WTC11 (cell line): ENCODE results near the gene ZFP62. TPM values are rescaled to one million over a fixed set of nuclear protein-coding genes. Genes with fewer than 3 reads are reported as not detected.

Experiments used
- ATAC-seq: fragments of 200-7000 bp; cut with Tn5 transposase; 2 replicates; pipeline ENCODE4 v1.10.0; 2021; ENCODE audit warnings: mild to moderate bottlenecking, moderate library complexity
- CTCF ChIA-PET: fragments of 300-600 bp; sonication (Branson Sonifier 250); formaldehyde crosslinking; loops from one replicate; lab custom pipeline; 2021; ENCODE audit warnings: antibody characterized with exemption; lab: Charles Lee
- POLR2A ChIA-PET: fragments of 350-600 bp; sonication (Branson Sonifier 250); formaldehyde crosslinking; loops from one replicate; lab custom pipeline; 2021; ENCODE audit warnings: antibody characterized with exemption; lab: Charles Lee
- DNase-seq: peaks from one replicate; pipeline ENCODE4 v3.0.0; 2021; ENCODE audit warnings: low spot score
- H3K27ac Mint-ChIP-seq: 2 replicates; pipeline ENCODE4 v1.8.0; 2021; ENCODE audit warnings: mixed read lengths
- H3K27me3 Mint-ChIP-seq: 2 replicates; pipeline ENCODE4 v1.8.0; 2021; ENCODE audit warnings: low read depth, mild to moderate bottlenecking, moderate library complexity, mixed read lengths
- H3K36me3 Mint-ChIP-seq: 2 replicates; pipeline ENCODE4 v1.8.0; 2021; ENCODE audit warnings: mixed read lengths
- H3K4me1 Mint-ChIP-seq: 2 replicates; pipeline ENCODE4 v1.8.0; 2022; ENCODE audit warnings: mixed read lengths
- H3K4me3 Mint-ChIP-seq: 2 replicates; pipeline ENCODE4 v1.8.0; 2021; ENCODE audit warnings: mild to moderate bottlenecking, moderate library complexity, mixed read lengths
- H3K9me3 Mint-ChIP-seq: 2 replicates; pipeline ENCODE4 v1.8.0; 2021; ENCODE audit warnings: mixed read lengths
- ATF2 ChIP-seq: sonication (generic); formaldehyde crosslinking; IDR thresholded peaks from 2 replicates; pipeline ENCODE4 v1.8.1; 2022; ENCODE audit warnings: low read depth, missing genetic modification reagents, borderline replicate concordance
- ELF4 ChIP-seq: sonication (generic); formaldehyde crosslinking; IDR thresholded peaks from 2 replicates; pipeline ENCODE4 v1.8.1; 2022; ENCODE audit warnings: low read depth, mild to moderate bottlenecking, moderate library complexity, missing genetic modification reagents
- EMX1 ChIP-seq: fragments of 250-450 bp; sonication (Bioruptor Pico); IDR thresholded peaks from 2 replicates; pipeline ENCODE4 v1.8.0; 2021; ENCODE audit warnings: mild to moderate bottlenecking
- ESRRA ChIP-seq: sonication (generic); formaldehyde crosslinking; IDR thresholded peaks from 2 replicates; pipeline ENCODE4 v1.8.1; 2022; ENCODE audit warnings: mild to moderate bottlenecking, missing genetic modification reagents, borderline replicate concordance
- HMGXB4 ChIP-seq: sonication (generic); formaldehyde crosslinking; IDR thresholded peaks from 2 replicates; pipeline ENCODE4 v1.8.1; 2023; ENCODE audit warnings: mild to moderate bottlenecking, moderate library complexity, missing genetic modification reagents
- IRF2 ChIP-seq: sonication (generic); formaldehyde crosslinking; IDR thresholded peaks from 2 replicates; pipeline ENCODE4 v1.8.0; 2022; ENCODE audit warnings: low read depth, missing genetic modification reagents, borderline replicate concordance
- NFE2L1 ChIP-seq: sonication (generic); formaldehyde crosslinking; IDR thresholded peaks from 2 replicates; pipeline ENCODE4 v1.8.1; 2023; ENCODE audit warnings: missing genetic modification reagents
- NFYB ChIP-seq: sonication (generic); formaldehyde crosslinking; conservative IDR thresholded peaks from 2 replicates; pipeline ENCODE4 v1.8.0; 2022; ENCODE audit warnings: low read depth, missing genetic modification reagents
- NR1H2 ChIP-seq: sonication (generic); formaldehyde crosslinking; IDR thresholded peaks from 2 replicates; pipeline ENCODE4 v1.9.0; 2021; ENCODE audit warnings: mild to moderate bottlenecking, moderate library complexity, missing genetic modification reagents
- NR3C1 ChIP-seq: sonication (generic); formaldehyde crosslinking; conservative IDR thresholded peaks from 2 replicates; pipeline ENCODE4 v1.8.1; 2023; ENCODE audit warnings: low read depth, mild to moderate bottlenecking, missing genetic modification reagents
- PRDM15 ChIP-seq: sonication (generic); formaldehyde crosslinking; IDR thresholded peaks from 2 replicates; pipeline ENCODE4 v1.8.0; 2022; ENCODE audit warnings: missing genetic modification reagents
- SMAD3 ChIP-seq: sonication (generic); formaldehyde crosslinking; IDR thresholded peaks from 2 replicates; pipeline ENCODE4 v1.8.0; 2022; ENCODE audit warnings: missing genetic modification reagents, mild to moderate bottlenecking, borderline replicate concordance
- SMAD4 ChIP-seq: sonication (generic); formaldehyde crosslinking; IDR thresholded peaks from 2 replicates; pipeline ENCODE4 v1.8.0; 2022; ENCODE audit warnings: mild to moderate bottlenecking, missing genetic modification reagents
- TP53 ChIP-seq: sonication (generic); formaldehyde crosslinking; IDR thresholded peaks from 2 replicates; pipeline ENCODE4 v1.8.1; 2023; ENCODE audit warnings: mild to moderate bottlenecking, missing genetic modification reagents
- ZNF232 ChIP-seq: sonication (generic); formaldehyde crosslinking; IDR thresholded peaks from 2 replicates; pipeline ENCODE4 v1.8.0; 2022; ENCODE audit warnings: mild to moderate bottlenecking, missing genetic modification reagents
- ZNF317 ChIP-seq: sonication (generic); formaldehyde crosslinking; IDR thresholded peaks from 2 replicates; pipeline ENCODE4 v1.8.1; 2023; ENCODE audit warnings: low read depth, mild to moderate bottlenecking, moderate library complexity, missing genetic modification reagents, borderline replicate concordance
- ZNF423 ChIP-seq: fragments of 250-450 bp; sonication (Bioruptor Pico); IDR thresholded peaks from 2 replicates; pipeline ENCODE4 v2.1.2; 2022; ENCODE audit warnings: mild to moderate bottlenecking, moderate library complexity
- total RNA-seq: library from RNA; stranded (reverse); gene quantifications from 3 replicates; pipeline ENCODE4 v1.2.3, GENCODE V29; 2021
- TF ChIP-seq, protein P1 (sequence below): sonication (generic); formaldehyde crosslinking; IDR thresholded peaks from 2 replicates; pipeline ENCODE4 v1.8.1; 2023; ENCODE audit warnings: mild to moderate bottlenecking, missing genetic modification reagents, borderline replicate concordance
- TF ChIP-seq, protein P2 (sequence below): sonication (generic); formaldehyde crosslinking; IDR thresholded peaks from 2 replicates; pipeline ENCODE4 v1.8.0; 2023; ENCODE audit warnings: missing genetic modification reagents, mild to moderate bottlenecking, borderline replicate concordance

Gene ZFP62
- total RNA-seq, 1 experiment from 2014 or later: 41.2 TPM

DNA sequence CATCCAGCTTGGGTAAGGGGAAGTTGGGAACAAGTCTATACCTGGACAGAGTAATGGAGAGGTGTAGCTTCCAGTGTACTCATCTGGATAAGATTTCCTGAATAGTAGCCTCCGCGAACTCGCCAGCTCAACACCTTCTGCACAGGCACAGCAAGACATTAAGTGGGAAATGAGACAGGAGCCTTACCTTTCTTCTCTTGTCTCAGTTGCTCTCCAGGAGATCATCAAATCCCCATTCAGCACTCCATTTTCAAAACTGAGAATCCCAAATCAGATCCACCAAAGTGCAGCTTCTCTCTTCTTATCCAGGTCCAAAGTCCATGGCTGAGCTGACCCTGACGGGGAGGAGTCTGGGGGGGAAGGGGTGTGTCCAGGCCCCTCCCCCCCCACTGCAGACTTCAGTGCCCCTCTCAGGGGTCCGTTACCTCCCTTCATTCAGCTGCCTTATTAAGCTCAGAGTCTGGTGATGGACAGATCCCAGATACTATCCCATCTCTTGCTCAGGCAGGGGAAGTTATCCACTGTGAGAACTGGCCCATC, 52.5 kb downstream of the ZFP62 start:
- no peak for ATAC-seq
- no peaks in the 10 kb centered on the region for H3K9me3 Mint-ChIP-seq
- H3K36me3 Mint-ChIP-seq: peaks cover 16% of the 10 kb centered on the region
- DNase-seq: no peak
- ChIA-PET POLR2A (no interaction called here), CTCF (interaction anchor here (0.7 to 1.2 kb wide), 2 partner anchors 22 to 52 kb away, joined by 5 to 6 read pairs; no protein-coding TSS in a partner anchor)
- peak overlapping the region; percentile 69 for H3K4me3 Mint-ChIP-seq
- H3K4me1 Mint-ChIP-seq: peaks cover 69% of the 10 kb centered on the region
- no peaks in the 10 kb centered on the region for H3K27me3 Mint-ChIP-seq
- TF ChIP-seq SMAD4 (CRISPR knock-in tag) (no peak), ZNF423 (CRISPR knock-in tag) (no peak), ZNF232 (CRISPR knock-in tag) (no peak), IRF2 (CRISPR knock-in tag) (no peak), SMAD3 (no peak), ELF4 (no peak), NFYB (no peak), NR3C1 (CRISPR knock-in tag) (no peak), NR1H2 (CRISPR knock-in tag) (no peak), ESRRA (CRISPR knock-in tag) (no peak), EMX1 (no peak), PRDM15 (CRISPR knock-in tag) (no peak), HMGXB4 (CRISPR knock-in tag) (no peak)
- TF ChIP-seq, protein P1, sequence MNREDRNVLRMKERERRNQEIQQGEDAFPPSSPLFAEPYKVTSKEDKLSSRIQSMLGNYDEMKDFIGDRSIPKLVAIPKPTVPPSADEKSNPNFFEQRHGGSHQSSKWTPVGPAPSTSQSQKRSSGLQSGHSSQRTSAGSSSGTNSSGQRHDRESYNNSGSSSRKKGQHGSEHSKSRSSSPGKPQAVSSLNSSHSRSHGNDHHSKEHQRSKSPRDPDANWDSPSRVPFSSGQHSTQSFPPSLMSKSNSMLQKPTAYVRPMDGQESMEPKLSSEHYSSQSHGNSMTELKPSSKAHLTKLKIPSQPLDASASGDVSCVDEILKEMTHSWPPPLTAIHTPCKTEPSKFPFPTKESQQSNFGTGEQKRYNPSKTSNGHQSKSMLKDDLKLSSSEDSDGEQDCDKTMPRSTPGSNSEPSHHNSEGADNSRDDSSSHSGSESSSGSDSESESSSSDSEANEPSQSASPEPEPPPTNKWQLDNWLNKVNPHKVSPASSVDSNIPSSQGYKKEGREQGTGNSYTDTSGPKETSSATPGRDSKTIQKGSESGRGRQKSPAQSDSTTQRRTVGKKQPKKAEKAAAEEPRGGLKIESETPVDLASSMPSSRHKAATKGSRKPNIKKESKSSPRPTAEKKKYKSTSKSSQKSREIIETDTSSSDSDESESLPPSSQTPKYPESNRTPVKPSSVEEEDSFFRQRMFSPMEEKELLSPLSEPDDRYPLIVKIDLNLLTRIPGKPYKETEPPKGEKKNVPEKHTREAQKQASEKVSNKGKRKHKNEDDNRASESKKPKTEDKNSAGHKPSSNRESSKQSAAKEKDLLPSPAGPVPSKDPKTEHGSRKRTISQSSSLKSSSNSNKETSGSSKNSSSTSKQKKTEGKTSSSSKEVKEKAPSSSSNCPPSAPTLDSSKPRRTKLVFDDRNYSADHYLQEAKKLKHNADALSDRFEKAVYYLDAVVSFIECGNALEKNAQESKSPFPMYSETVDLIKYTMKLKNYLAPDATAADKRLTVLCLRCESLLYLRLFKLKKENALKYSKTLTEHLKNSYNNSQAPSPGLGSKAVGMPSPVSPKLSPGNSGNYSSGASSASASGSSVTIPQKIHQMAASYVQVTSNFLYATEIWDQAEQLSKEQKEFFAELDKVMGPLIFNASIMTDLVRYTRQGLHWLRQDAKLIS (CRISPR knock-in tag): no peak
- peak overlapping the region; percentile 72 for H3K27ac Mint-ChIP-seq

DNA sequence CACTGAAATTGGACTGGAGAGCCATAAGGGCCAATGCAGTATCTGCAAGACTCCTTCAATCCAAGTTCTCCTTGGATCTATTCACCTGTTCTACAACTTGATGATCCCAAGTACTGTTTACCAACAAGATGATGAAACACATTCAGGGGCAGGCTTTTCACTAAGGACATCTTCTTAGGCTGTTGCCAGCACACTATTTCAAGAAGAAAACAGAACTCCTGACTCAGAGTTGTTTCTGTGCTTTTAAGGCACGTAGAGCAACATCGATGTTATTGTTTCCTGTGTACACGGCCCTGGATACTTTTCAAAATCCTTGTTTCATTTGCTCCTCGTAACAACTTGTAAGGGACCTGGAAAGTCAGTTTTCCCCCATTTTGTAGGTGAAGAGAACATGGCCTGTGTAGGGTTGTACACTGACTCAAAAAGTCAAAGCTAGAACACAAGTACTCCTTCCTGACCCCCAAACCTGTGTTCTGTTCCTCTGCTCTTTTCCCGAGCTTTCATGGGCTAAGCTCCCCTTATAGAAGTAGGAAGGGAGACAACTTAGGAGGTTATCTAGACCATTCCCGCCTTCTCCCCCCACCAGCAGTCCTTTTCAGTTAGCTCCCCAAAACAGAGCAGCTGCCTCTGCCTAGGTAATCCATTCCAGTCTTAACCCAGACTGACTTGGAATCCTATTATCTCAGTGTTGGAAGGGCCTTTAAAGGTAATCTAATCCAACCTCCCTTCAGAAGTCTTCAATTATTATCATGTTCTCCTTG, 53.2 kb downstream of the ZFP62 start:
- Mint-ChIP-seq H3K36me3 (peaks cover 16% of the 10 kb centered on the region), H3K4me1 (peaks cover 73% of the 10 kb centered on the region), H3K27me3 (no peaks in the 10 kb centered on the region), H3K27ac (peak overlapping the region; percentile 72), H3K4me3 (peak overlapping the region; percentile 69), H3K9me3 (no peaks in the 10 kb centered on the region)
- ChIA-PET POLR2A (no interaction called here), CTCF (interaction anchor here (0.7 to 1.2 kb wide), 2 partner anchors 22 to 52 kb away, joined by 5 to 6 read pairs; no protein-coding TSS in a partner anchor)
- DNase-seq (no peak), ATAC-seq (no peak)
- TF ChIP-seq ATF2 (CRISPR knock-in tag) (no peak), ZNF317 (CRISPR knock-in tag) (no peak), TP53 (CRISPR knock-in tag) (no peak), EMX1 (no peak), SMAD3 (no peak), NFE2L1 (CRISPR knock-in tag) (no peak), ESRRA (CRISPR knock-in tag) (no peak)
- TF ChIP-seq, protein P2, sequence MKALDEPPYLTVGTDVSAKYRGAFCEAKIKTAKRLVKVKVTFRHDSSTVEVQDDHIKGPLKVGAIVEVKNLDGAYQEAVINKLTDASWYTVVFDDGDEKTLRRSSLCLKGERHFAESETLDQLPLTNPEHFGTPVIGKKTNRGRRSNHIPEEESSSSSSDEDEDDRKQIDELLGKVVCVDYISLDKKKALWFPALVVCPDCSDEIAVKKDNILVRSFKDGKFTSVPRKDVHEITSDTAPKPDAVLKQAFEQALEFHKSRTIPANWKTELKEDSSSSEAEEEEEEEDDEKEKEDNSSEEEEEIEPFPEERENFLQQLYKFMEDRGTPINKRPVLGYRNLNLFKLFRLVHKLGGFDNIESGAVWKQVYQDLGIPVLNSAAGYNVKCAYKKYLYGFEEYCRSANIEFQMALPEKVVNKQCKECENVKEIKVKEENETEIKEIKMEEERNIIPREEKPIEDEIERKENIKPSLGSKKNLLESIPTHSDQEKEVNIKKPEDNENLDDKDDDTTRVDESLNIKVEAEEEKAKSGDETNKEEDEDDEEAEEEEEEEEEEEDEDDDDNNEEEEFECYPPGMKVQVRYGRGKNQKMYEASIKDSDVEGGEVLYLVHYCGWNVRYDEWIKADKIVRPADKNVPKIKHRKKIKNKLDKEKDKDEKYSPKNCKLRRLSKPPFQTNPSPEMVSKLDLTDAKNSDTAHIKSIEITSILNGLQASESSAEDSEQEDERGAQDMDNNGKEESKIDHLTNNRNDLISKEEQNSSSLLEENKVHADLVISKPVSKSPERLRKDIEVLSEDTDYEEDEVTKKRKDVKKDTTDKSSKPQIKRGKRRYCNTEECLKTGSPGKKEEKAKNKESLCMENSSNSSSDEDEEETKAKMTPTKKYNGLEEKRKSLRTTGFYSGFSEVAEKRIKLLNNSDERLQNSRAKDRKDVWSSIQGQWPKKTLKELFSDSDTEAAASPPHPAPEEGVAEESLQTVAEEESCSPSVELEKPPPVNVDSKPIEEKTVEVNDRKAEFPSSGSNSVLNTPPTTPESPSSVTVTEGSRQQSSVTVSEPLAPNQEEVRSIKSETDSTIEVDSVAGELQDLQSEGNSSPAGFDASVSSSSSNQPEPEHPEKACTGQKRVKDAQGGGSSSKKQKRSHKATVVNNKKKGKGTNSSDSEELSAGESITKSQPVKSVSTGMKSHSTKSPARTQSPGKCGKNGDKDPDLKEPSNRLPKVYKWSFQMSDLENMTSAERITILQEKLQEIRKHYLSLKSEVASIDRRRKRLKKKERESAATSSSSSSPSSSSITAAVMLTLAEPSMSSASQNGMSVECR: no peak
